H1 (cell line): ENCODE results near the gene RECK. TPM values are rescaled to one million over a fixed set of nuclear protein-coding genes. Genes with fewer than 3 reads are reported as not detected.

Experiments used
- CTCF ChIA-PET: fragments of 300-600 bp; sonication (Branson Sonifier 250); formaldehyde crosslinking; loops from one replicate; lab custom pipeline; 2021; ENCODE audit not compliant: partially characterized antibody; lab: Charles Lee
- POLR2A ChIA-PET: fragments of 300-600 bp; sonication (Branson Sonifier 250); formaldehyde crosslinking; loops from one replicate; lab custom pipeline; 2021; ENCODE audit warnings: inconsistent platforms; ENCODE audit not compliant: partially characterized antibody; lab: Charles Lee
- DNase-seq, 2 experiments: peaks; one replicate each; pipeline versions ENCODE4 v3.0.0 to v3.0.0-alpha.2; 2010 to 2022; ENCODE audit warnings: low spot score in 2 of 2, low read depth in 1 of 2, mixed read lengths in 1 of 2
- FAIRE-seq: peaks from 2 replicates; lab custom pipeline; 2011; peaks lifted over from hg19 to GRCh38; lab: Jason Lieb, UNC
- H2AFZ ChIP-seq: 2 replicates; pipeline ENCODE4 v1.8.1; 2012; ENCODE audit warnings: low read length, inconsistent platforms
- H2AK5ac ChIP-seq: 2 replicates; pipeline ENCODE4 v1.6.1; 2013; ENCODE audit warnings: low read depth, low read length
- H2BK120ac ChIP-seq: replicated peaks from 2 replicates; pipeline ENCODE3; 2013; ENCODE audit warnings: low read depth, low read length, inconsistent platforms
- H2BK12ac ChIP-seq: 2 replicates; pipeline ENCODE4 v1.6.1; 2013; ENCODE audit warnings: low read depth, low read length
- H2BK15ac ChIP-seq: 2 replicates; pipeline ENCODE4 v1.6.1; 2013; ENCODE audit warnings: low read length
- H2BK20ac ChIP-seq: 2 replicates; pipeline ENCODE4 v1.6.1; 2013; ENCODE audit warnings: low read length
- H2BK5ac ChIP-seq: 2 replicates; pipeline ENCODE4 v1.6.1; 2013; ENCODE audit warnings: low read depth, low read length
- H3K14ac ChIP-seq: 2 replicates; pipeline ENCODE4 v1.6.1; 2013; ENCODE audit warnings: inconsistent platforms; ENCODE audit not compliant: insufficient read length
- H3K18ac ChIP-seq: 2 replicates; pipeline ENCODE4 v1.6.1; 2013; ENCODE audit warnings: low read length; ENCODE audit errors: extremely low read depth
- H3K23ac ChIP-seq: 2 replicates; pipeline ENCODE4 v1.6.1; 2013; ENCODE audit warnings: inconsistent platforms; ENCODE audit not compliant: insufficient read length
- H3K23me2 ChIP-seq: 2 replicates; pipeline ENCODE4 v1.6.1; 2013; ENCODE audit warnings: low read depth, low read length
- H3K27ac ChIP-seq: 2 replicates; pipeline ENCODE4 v1.6.1; 2011; ENCODE audit warnings: low read depth, low read length, inconsistent platforms
- H3K27me3 ChIP-seq, 4 experiments: replicated peaks in 1 of 4; 1 replicate in 1 of 4; 2 replicates in 3 of 4; pipeline versions ENCODE4 v1.6.1 to v1.8.1; 2011 to 2013; ENCODE audit warnings: low read length in 3 of 4, mild to moderate bottlenecking in 3 of 4, inconsistent platforms in 2 of 4, mixed read lengths in 2 of 4, moderate library complexity in 1 of 4; ENCODE audit not compliant: control insufficient read depth in 3 of 4, insufficient read depth in 3 of 4; ENCODE audit errors: extremely low read depth in 1 of 4
- H3K36me3 ChIP-seq, 4 experiments: 2 replicates each; pipeline versions ENCODE4 v1.6.1 to v1.8.1; 2011 to 2013; ENCODE audit warnings: mild to moderate bottlenecking in 4 of 4, low read length in 3 of 4, moderate library complexity in 2 of 4, control low read depth in 1 of 4, inconsistent platforms in 1 of 4; ENCODE audit not compliant: insufficient read depth in 4 of 4, control insufficient read depth in 2 of 4
- H3K4ac ChIP-seq: replicated peaks from 2 replicates; pipeline ENCODE3; 2013; ENCODE audit warnings: low read length, low read depth, mixed read lengths, inconsistent platforms; ENCODE audit not compliant: insufficient read length
- H3K4me1 ChIP-seq, 4 experiments: replicated peaks in 1 of 4; 1 replicate in 1 of 4; 2 replicates in 3 of 4; pipeline versions ENCODE4 v1.6.1 to v1.8.1; 2011 to 2013; ENCODE audit warnings: low read length in 3 of 4, inconsistent platforms in 2 of 4, mixed read lengths in 1 of 4; ENCODE audit not compliant: insufficient read depth in 4 of 4, control insufficient read depth in 3 of 4
- H3K4me2 ChIP-seq, 2 experiments: 2 replicates each; pipeline versions ENCODE4 v1.6.1 to v1.8.1; 2011 to 2013; ENCODE audit warnings: low read depth in 2 of 2, low read length in 2 of 2, control low read depth in 1 of 2, inconsistent platforms in 1 of 2, mild to moderate bottlenecking in 1 of 2; ENCODE audit not compliant: insufficient read depth in 1 of 2
- H3K4me3 ChIP-seq, 4 experiments: fragments of 200-600, 300-600 bp in 1 of 4; sonication (generic), shearing (Covaris generic), sonication (Bioruptor Twin) in 1 of 4; 2 replicates each; pipeline versions ENCODE4 v1.5.1 to v1.8.1; 2011 to 2016; ENCODE audit warnings: low read length in 4 of 4, low read depth in 3 of 4, control low read depth in 2 of 4, inconsistent platforms in 2 of 4, mild to moderate bottlenecking in 2 of 4, mixed read lengths in 1 of 4, moderate library complexity in 1 of 4; ENCODE audit not compliant: insufficient read depth in 2 of 4; ENCODE audit errors: extremely low read depth in 1 of 4
- H3K56ac ChIP-seq: replicated peaks from 2 replicates; pipeline ENCODE3; 2013; ENCODE audit warnings: low read depth, mild to moderate bottlenecking, mixed read lengths, low read length, inconsistent platforms; ENCODE audit not compliant: insufficient read length
- H3K79me1 ChIP-seq: 2 replicates; pipeline ENCODE4 v1.6.1; 2013; ENCODE audit warnings: low read depth, low read length, control low read depth
- H3K79me2 ChIP-seq, 2 experiments: 2 replicates each; pipeline versions ENCODE4 v1.6.1 to v1.8.1; 2012 to 2013; ENCODE audit warnings: low read length in 2 of 2, mild to moderate bottlenecking in 2 of 2, inconsistent platforms in 1 of 2; ENCODE audit not compliant: insufficient read depth in 2 of 2, control insufficient read depth in 1 of 2
- H3K9ac ChIP-seq, 4 experiments: replicated peaks in 1 of 4; 1 replicate in 1 of 4; 2 replicates in 3 of 4; pipeline versions ENCODE4 v1.6.1 to v1.8.1; 2011 to 2013; ENCODE audit warnings: low read depth in 3 of 4, low read length in 3 of 4, control low read depth in 2 of 4, mild to moderate bottlenecking in 2 of 4, moderate library complexity in 2 of 4, inconsistent platforms in 1 of 4; ENCODE audit errors: extremely low read depth in 1 of 4
- H3K9me3 ChIP-seq, 2 experiments: 2 replicates each; pipeline versions ENCODE4 v1.6.1 to v1.8.1; 2012 to 2013; ENCODE audit warnings: mild to moderate bottlenecking in 2 of 2, moderate library complexity in 2 of 2, control low read depth in 1 of 2, inconsistent platforms in 1 of 2, low read depth in 1 of 2, low read length in 1 of 2, mixed read lengths in 1 of 2; ENCODE audit not compliant: insufficient read depth in 2 of 2
- H4K20me1 ChIP-seq, 2 experiments: replicated peaks in 1 of 2; 2 replicates each; pipeline versions ENCODE3 to v1.8.1; 2011 to 2013; ENCODE audit warnings: inconsistent platforms in 2 of 2, low read length in 2 of 2, mild to moderate bottlenecking in 1 of 2; ENCODE audit not compliant: insufficient read depth in 2 of 2, control insufficient read depth in 1 of 2
- H4K5ac ChIP-seq: 2 replicates; pipeline ENCODE4 v1.6.1; 2013; ENCODE audit warnings: low read length, low read depth, mixed read lengths, inconsistent platforms; ENCODE audit not compliant: insufficient read length
- H4K8ac ChIP-seq: 2 replicates; pipeline ENCODE4 v1.8.0; 2013; ENCODE audit warnings: mild to moderate bottlenecking, moderate library complexity, low read length, inconsistent platforms; ENCODE audit not compliant: insufficient read depth; ENCODE audit errors: extremely low read depth
- H4K91ac ChIP-seq: replicated peaks from 2 replicates; pipeline ENCODE3; 2013; ENCODE audit warnings: low read length, mixed read lengths, inconsistent platforms; ENCODE audit not compliant: insufficient read length
- CHD2 ChIP-seq: IDR thresholded peaks from 2 replicates; pipeline ENCODE4 v1.6.1; 2012; ENCODE audit warnings: low read length, improper control_type of control experiment
- CTBP2 ChIP-seq: IDR thresholded peaks from 2 replicates; pipeline ENCODE4 v1.7.0; 2011; ENCODE audit warnings: borderline replicate concordance, mild to moderate bottlenecking, moderate library complexity, mixed read lengths, low read length; ENCODE audit not compliant: insufficient read depth, insufficient read length
- GTF2F1 ChIP-seq: IDR thresholded peaks from 2 replicates; pipeline ENCODE4 v1.6.1; 2012; ENCODE audit warnings: low read depth, low read length, improper control_type of control experiment, borderline replicate concordance
- HDAC2 ChIP-seq, 2 experiments: fragments of 300-600 bp in 1 of 2; sonication (generic) in 1 of 2; IDR thresholded peaks; 2 replicates each; pipeline ENCODE4 v1.6.1; 2011 to 2012; ENCODE audit warnings: low read depth in 2 of 2, low read length in 2 of 2, mild to moderate bottlenecking in 2 of 2, moderate library complexity in 2 of 2, borderline replicate concordance in 1 of 2, inconsistent platforms in 1 of 2
- NANOG ChIP-seq: IDR thresholded peaks from 2 replicates; pipeline ENCODE4 v1.6.1; 2011; ENCODE audit warnings: low read length, low read depth, mild to moderate bottlenecking, inconsistent platforms; ENCODE audit not compliant: insufficient read depth, poor library complexity, severe bottlenecking
- RAD21 ChIP-seq, 2 experiments: IDR thresholded peaks in 1 of 2; conservative IDR thresholded peaks in 1 of 2; 2 replicates each; pipeline ENCODE4 v1.6.1; 2011; ENCODE audit warnings: low read depth in 2 of 2, low read length in 2 of 2, improper control_type of control experiment in 1 of 2, inconsistent platforms in 1 of 2, mild to moderate bottlenecking in 1 of 2, moderate library complexity in 1 of 2
- RNF2 ChIP-seq: fragments of 200-900, 300-1000 bp; sonication (generic); IDR thresholded peaks from 2 replicates; pipeline ENCODE4 v1.7.1; 2016; ENCODE audit warnings: borderline replicate concordance, low read depth, mild to moderate bottlenecking, antibody characterized with exemption, low read length; ENCODE audit not compliant: poor library complexity, severe bottlenecking; ENCODE audit errors: missing control alignments
- SIRT6 ChIP-seq: IDR thresholded peaks from one replicate; pipeline ENCODE4 v1.7.1; 2012; ENCODE audit warnings: low read length, inconsistent platforms
- SP2 ChIP-seq: IDR thresholded peaks from 2 replicates; pipeline ENCODE4 v1.6.1; 2012; ENCODE audit warnings: mild to moderate bottlenecking, low read length, inconsistent platforms
- WGBS, 2 experiments: shearing (Covaris generic) in 1 of 2; methylation state at CpG; one replicate each; pipeline versions ENCODE4 v1.1.6 to v1.1.7; 2013 to 2015; ENCODE audit warnings: low lambda C conversion rate in 2 of 2, mixed read lengths in 2 of 2, inconsistent platforms in 1 of 2, low coverage in 1 of 2, missing lambda C conversion rate in 1 of 2; ENCODE audit not compliant: insufficient replicate concordance in 2 of 2, insufficient coverage in 1 of 2, insufficient read length in 1 of 2; ENCODE audit errors: extremely low coverage in 1 of 2, missing lambda C conversion rate in 1 of 2; 5-methylcytosine and 5-hydroxymethylcytosine counted together
- polyA plus RNA-seq, 7 experiments: library from polyadenylated mRNA; depleted of rRNA in 3 of 7; stranded (reverse) in 5 of 7; unstranded in 2 of 7; fragments of >200 nt in 5 of 7; fragments of 200-250 nt in 2 of 7; gene quantifications; 1 replicate in 5 of 7; 2 replicates in 1 of 7; 4 replicates in 1 of 7; pipeline versions ENCODE4 v1.2.1 to v1.2.3, GENCODE V29; 2011 to 2013; ENCODE audit warnings: missing spikeins in 2 of 7, mixed read lengths in 2 of 7
- total RNA-seq: library from RNA; stranded (reverse); fragmentation: NEBNext Ultra II Directional; extraction: Animal tissue kit (Norgen Biotek cat#: 25700); gene quantifications from 2 replicates; pipeline ENCODE4 v1.2.1, GENCODE V29; 2021

RECK gene
- total and polyA plus RNA-seq, 2 of the 8 experiments (the other 6 are each of a cell fraction or from before 2014, with no cell fraction given) = 5.4 to 9.8 TPM

GRCh38 chr9:36030871-36031270, 5.8 kb upstream of the RECK start:
- no peak overlapping the region for H4K91ac ChIP-seq
- H3K4ac ChIP-seq = no peak overlapping the region
- H2BK12ac ChIP-seq = no peak overlapping the region
- no peak overlapping the region for H2AK5ac ChIP-seq
- no peak overlapping the region for H2AFZ ChIP-seq
- no peaks in the 10 kb centered on the region for H3K79me1 ChIP-seq
- H3K9me3 ChIP-seq = no peaks in the 10 kb centered on the region
- H3K27me3 ChIP-seq = no peaks in the 10 kb centered on the region
- CTCF ChIA-PET = interaction anchor here (2.2 kb wide), 1 partner anchor 75 kb away, joined by 13 read pairs; no protein-coding TSS in a partner anchor
- no peak overlapping the region for H2BK5ac ChIP-seq
- no peak overlapping the region for H3K23ac ChIP-seq
- no peak overlapping the region for H3K14ac ChIP-seq
- no peaks in the 10 kb centered on the region for H3K4me1 ChIP-seq
- no peaks in the 10 kb centered on the region for H3K79me2 ChIP-seq
- no peaks in the 10 kb centered on the region for H4K20me1 ChIP-seq
- TF ChIP-seq RAD21 (IDR thresholded peaks at IDR 0.05 in 1 of 2, conservative IDR thresholded peaks at IDR 0.05 in 1 of 2; ENCODE audit: low read depth in 2 of 2, low read length in 2 of 2) (no peak), HDAC2 (IDR thresholded peaks at IDR 0.05; ENCODE audit: borderline replicate concordance in 1 of 2, low read depth in 2 of 2, low read length in 2 of 2) (no peak), NANOG (no peak), CHD2 (no peak), SP2 (no peak), CTBP2 (no peak), RNF2 (no peak), SIRT6 (no peak), GTF2F1 (no peak)
- no peak overlapping the region for H3K4me3 ChIP-seq
- no peak overlapping the region for H3K9ac ChIP-seq
- no peaks in the 10 kb centered on the region for H3K36me3 ChIP-seq
- no peak for DNase-seq
- H2BK120ac ChIP-seq = no peak overlapping the region
- no peak for FAIRE-seq
- H2BK20ac ChIP-seq = no peak overlapping the region
- no peaks in the 10 kb centered on the region; the same call in 1 of the 2 replicates for H3K23me2 ChIP-seq
- H4K5ac ChIP-seq = no peak overlapping the region
- H4K8ac ChIP-seq = no peak overlapping the region
- no peak overlapping the region for H2BK15ac ChIP-seq
- H3K56ac ChIP-seq = no peak overlapping the region
- POLR2A ChIA-PET = no interaction called here
- H3K27ac ChIP-seq = no peak overlapping the region
- 91% methylated on average over 3 of the region's 3 CpGs; no CpG with 5 or more reads in 1 of the 2 experiments for WGBS, 2 experiments
- H3K4me2 ChIP-seq = no peak overlapping the region
- no peak overlapping the region for H3K18ac ChIP-seq
